NT2/D1 (cell line): Measurements from ENCODE around the gene DOCK2.

ENCODE experiments used
- SUZ12 ChIP-seq: IDR thresholded peaks from 2 replicates; pipeline ENCODE4 v1.6.1; 2011; ENCODE audit not compliant: insufficient read length, insufficient read depth; ENCODE audit errors: extremely low read depth
- YY1 ChIP-seq: IDR thresholded peaks from 2 replicates; pipeline ENCODE4 v1.6.1; 2011; ENCODE audit not compliant: insufficient read length, insufficient read depth
- ZNF274 ChIP-seq: IDR thresholded peaks from 2 replicates; pipeline ENCODE4 v1.6.1; 2011; ENCODE audit warnings: mild to moderate bottlenecking, low read depth, low read length

DNA sequence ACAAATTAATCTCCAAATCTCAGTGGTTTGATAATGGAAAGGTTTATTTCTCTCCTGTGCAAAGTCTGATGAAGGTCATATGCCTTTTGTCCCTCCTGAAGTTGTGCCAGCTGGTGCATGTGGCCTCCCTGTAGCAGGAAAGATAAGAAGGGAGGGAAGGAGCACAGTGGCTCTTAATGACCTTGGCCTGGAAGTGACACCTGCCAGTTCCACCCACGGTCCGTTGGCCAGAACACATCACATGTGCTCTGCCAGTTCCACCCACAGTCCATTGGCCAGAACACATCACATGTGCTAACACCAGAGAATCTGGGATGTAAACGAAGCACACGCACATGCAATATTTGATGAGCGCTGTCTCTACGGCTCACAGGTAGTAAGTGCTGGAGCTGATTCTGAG lies 130.9 kb downstream of the DOCK2 start:
- TF ChIP-seq SUZ12 (no peak), YY1 (no peak), ZNF274 (no peak)
